ENCODE results near the gene TTLL4. TPM values are rescaled to one million over a fixed set of nuclear protein-coding genes. Genes with fewer than 3 reads are reported as not detected.

The TTLL4 gene
- total and polyA plus RNA-seq, 8 donors, result 26.0 to 52.0 (median 41.3) TPM

- intact Hi-C loops (cut with DNase I), result no loop called here
- TF ChIP-seq CTCF (IDR thresholded peaks at IDR 0.05), result no peak
- Histone ChIP-seq H3K4me1 (peaks cover 18 to 66% of the 10 kb centered on the region in 2 donors), H3K27ac (peak overlapping the region; percentile 88 to 90), H3K27me3 (no peaks in the 10 kb centered on the region), H3K4me3 (no peak overlapping the region), H3K36me3 (no peaks in the 10 kb centered on the region), H3K9me3 (peaks cover 0 to 6% of the 10 kb centered on the region in 2 donors)
- no peak for ATAC-seq
- no peak for DNase-seq
Observed at GRCh38 chr2:218732052-218732760, 21.6 kb downstream of the TTLL4 start.

GRCh38 chr2:218732761-218733158 is 22.1 kb downstream of the TTLL4 start:
- no peak for TF ChIP-seq CTCF (IDR thresholded peaks at IDR 0.05)
- no peaks in the 10 kb centered on the region for H3K27me3 ChIP-seq
- peaks cover 0 to 5% of the 10 kb centered on the region in 2 donors for H3K36me3 ChIP-seq
- peaks cover 18 to 66% of the 10 kb centered on the region in 2 donors for H3K4me1 ChIP-seq
- intact Hi-C loops (cut with DNase I), result no loop called here
- H3K27ac ChIP-seq, result peak overlapping the region; percentile 88 to 90
- ATAC-seq (peak; percentile 4), DNase-seq (no peak)
- no peak overlapping the region for H3K4me3 ChIP-seq
- peaks cover 0 to under 1% of the 10 kb centered on the region in 2 donors for H3K9me3 ChIP-seq

GRCh38 chr2:218733171-218734021 is 22.8 kb downstream of the TTLL4 start:
- Histone ChIP-seq H3K4me3 (no peak overlapping the region), H3K4me1 (peaks cover 18 to 61% of the 10 kb centered on the region in 2 donors), H3K9me3 (no peaks in the 10 kb centered on the region), H3K27me3 (no peaks in the 10 kb centered on the region), H3K36me3 (peaks cover 0 to 11% of the 10 kb centered on the region in 2 donors), H3K27ac (peak overlapping the region; percentile 88 to 90)
- intact Hi-C loops (cut with DNase I), result no loop called here
- TF ChIP-seq CTCF (IDR thresholded peaks at IDR 0.05), result no peak
- DNase-seq, result peak in 1 of 4 donors; percentile 84
- peak; percentile 84 for ATAC-seq

- Histone ChIP-seq H3K9me3 (no peaks in the 10 kb centered on the region), H3K27me3 (no peaks in the 10 kb centered on the region), H3K4me3 (no peak overlapping the region), H3K4me1 (peaks cover 18 to 59% of the 10 kb centered on the region in 2 donors), H3K27ac (peak overlapping the region; percentile 88 to 90), H3K36me3 (peaks cover 0 to 21% of the 10 kb centered on the region in 2 donors)
- no peak for TF ChIP-seq CTCF (IDR thresholded peaks at IDR 0.05)
- ATAC-seq, result no peak
- intact Hi-C loops (cut with DNase I), result no loop called here
- no peak for DNase-seq
Observed at GRCh38 chr2:218734190-218734975, 23.7 kb downstream of the TTLL4 start.

Data from left lung (tissue), 10 donors.